GM23338 (cell line): ENCODE data around the gene ZC3H14. TPM values are rescaled to one million over a fixed set of nuclear protein-coding genes. Genes with fewer than 3 reads are reported as not detected.

Experiments used
- ATAC-seq: fragments of 200-7000 bp; cut with Tn5 transposase; 3 replicates; pipeline ENCODE4 v1.9.1; 2020
- DNase-seq: peaks from one replicate; pipeline ENCODE4 v3.0.0-alpha.2; 2015; ENCODE audit warnings: low spot score
- H2AFZ ChIP-seq: fragments of 200-600 bp; sonication (generic); 2 replicates; pipeline ENCODE4 v1.8.0; 2016; ENCODE audit warnings: antibody characterized with exemption, mild to moderate bottlenecking, moderate library complexity
- H3F3A ChIP-seq: fragments of 200-600 bp; sonication (generic); replicated peaks from 2 replicates; pipeline ENCODE4 v1.8.0; 2017; ENCODE audit warnings: antibody characterized with exemption, mixed run types, low read depth
- H3K27ac ChIP-seq: fragments of 200-600 bp; sonication (generic); 2 replicates; pipeline ENCODE4 v1.6.1; 2016; ENCODE audit warnings: low read depth
- H3K27me3 ChIP-seq: fragments of 200-600 bp; sonication (generic); 2 replicates; pipeline ENCODE4 v1.8.0; 2016; ENCODE audit warnings: mild to moderate bottlenecking, mixed run types, moderate library complexity; ENCODE audit not compliant: insufficient read depth
- H3K36me3 ChIP-seq: fragments of 200-600 bp; sonication (generic); 2 replicates; pipeline ENCODE4 v1.8.0; 2016; ENCODE audit warnings: mild to moderate bottlenecking; ENCODE audit not compliant: insufficient read depth
- H3K4me1 ChIP-seq: fragments of 200-600 bp; sonication (generic); 2 replicates; pipeline ENCODE4 v1.8.0; 2016; ENCODE audit warnings: mild to moderate bottlenecking, moderate library complexity; ENCODE audit not compliant: insufficient read depth
- H3K4me2 ChIP-seq: fragments of 200-600 bp; sonication (generic); 2 replicates; pipeline ENCODE4 v1.7.1; 2017; ENCODE audit warnings: mixed run types
- H3K4me3 ChIP-seq: fragments of 200-600 bp; sonication (generic); 2 replicates; pipeline ENCODE4 v1.6.1; 2016; ENCODE audit warnings: mixed run types
- H3K79me2 ChIP-seq: fragments of 200-600 bp; sonication (generic); replicated peaks from 2 replicates; pipeline ENCODE4 v1.8.0; 2017; ENCODE audit warnings: mild to moderate bottlenecking; ENCODE audit not compliant: insufficient read depth
- H3K9me2 ChIP-seq: fragments of 200-600 bp; sonication (generic); 2 replicates; pipeline ENCODE4 v1.8.0; 2017; ENCODE audit not compliant: insufficient read depth
- H4K20me1 ChIP-seq: fragments of 200-600 bp; sonication (generic); replicated peaks from 2 replicates; pipeline ENCODE4 v1.8.0; 2017; ENCODE audit warnings: mild to moderate bottlenecking; ENCODE audit not compliant: insufficient read depth
- H3K27ac Mint-ChIP-seq: 2 replicates; pipeline ENCODE4 v1.8.0; 2020; ENCODE audit warnings: inconsistent platforms, mild to moderate bottlenecking, moderate library complexity, mixed read lengths
- H3K27me3 Mint-ChIP-seq: 3 replicates; pipeline ENCODE4 v1.8.0; 2022; ENCODE audit warnings: low read depth, mild to moderate bottlenecking, moderate library complexity, mixed read lengths, inconsistent platforms; ENCODE audit not compliant: insufficient read depth, poor library complexity
- H3K36me3 Mint-ChIP-seq: 3 replicates; pipeline ENCODE4 v1.8.0; 2021; ENCODE audit warnings: low read depth, mild to moderate bottlenecking, inconsistent platforms, moderate library complexity, mixed read lengths
- H3K4me1 Mint-ChIP-seq: 3 replicates; pipeline ENCODE4 v1.8.0; 2020; ENCODE audit warnings: mild to moderate bottlenecking, inconsistent platforms, mixed read lengths
- H3K4me3 Mint-ChIP-seq: 3 replicates; pipeline ENCODE4 v1.8.0; 2021; ENCODE audit warnings: moderate library complexity, mild to moderate bottlenecking, inconsistent platforms, mixed read lengths
- H3K9me3 Mint-ChIP-seq: 3 replicates; pipeline ENCODE4 v1.8.0; 2020; ENCODE audit warnings: moderate library complexity, mild to moderate bottlenecking, inconsistent platforms, mixed read lengths
- CTCF ChIP-seq, 2 experiments: fragments of 200-600 bp in 1 of 2; sonication (generic) in 1 of 2; conservative IDR thresholded peaks; 2 replicates each; pipeline versions ENCODE4 v1.5.1 to v1.6.1; 2016 to 2017; ENCODE audit warnings: antibody characterized with exemption in 2 of 2, low read depth in 2 of 2, mild to moderate bottlenecking in 2 of 2, moderate library complexity in 1 of 2
- EZH2 ChIP-seq: fragments of 200-600 bp; sonication (generic); IDR thresholded peaks from one replicate; pipeline ENCODE4 v1.8.0; 2017; ENCODE audit warnings: antibody characterized with exemption, mild to moderate bottlenecking, low read depth; ENCODE audit not compliant: unreplicated experiment
- JUNB ChIP-seq: IDR thresholded peaks from one replicate; pipeline ENCODE4 v1.6.1; 2016; ENCODE audit warnings: antibody characterized with exemption; ENCODE audit not compliant: unreplicated experiment
- NANOG ChIP-seq: IDR thresholded peaks from 2 replicates; pipeline ENCODE4 v1.6.1; 2016; ENCODE audit warnings: antibody characterized with exemption, borderline replicate concordance
- POLR2AphosphoS5 ChIP-seq: IDR thresholded peaks from 2 replicates; pipeline ENCODE4 v1.6.1; 2016; ENCODE audit warnings: antibody characterized with exemption, low read depth
- ZNF331 ChIP-seq: fragments of 250-450 bp; sonication (Bioruptor Pico); IDR thresholded peaks from 2 replicates; pipeline ENCODE4 v1.5.0; 2020; ENCODE audit warnings: low read depth, mild to moderate bottlenecking, moderate library complexity
- polyA plus RNA-seq: library from polyadenylated mRNA; unstranded; fragments of >200 nt; fragmentation: Nextera tagmentation; extraction: Ambion mirVana; gene quantifications from 2 replicates; pipeline ENCODE4 v1.2.1, GENCODE V29; 2016
- total RNA-seq: library from RNA; depleted of rRNA; stranded (reverse); fragments of >200 nt; shearing (Covaris generic); gene quantifications from 2 replicates; pipeline ENCODE4 v1.2.3, GENCODE V29; 2014
- TF ChIP-seq, protein P1 (sequence below): IDR thresholded peaks from one replicate; pipeline ENCODE4 v1.6.1; 2018; ENCODE audit warnings: antibody characterized with exemption; ENCODE audit not compliant: unreplicated experiment

Gene ZC3H14
- total and polyA plus RNA-seq, 2 experiments from 2014 or later: 63.2 to 87.9 TPM

DNA sequence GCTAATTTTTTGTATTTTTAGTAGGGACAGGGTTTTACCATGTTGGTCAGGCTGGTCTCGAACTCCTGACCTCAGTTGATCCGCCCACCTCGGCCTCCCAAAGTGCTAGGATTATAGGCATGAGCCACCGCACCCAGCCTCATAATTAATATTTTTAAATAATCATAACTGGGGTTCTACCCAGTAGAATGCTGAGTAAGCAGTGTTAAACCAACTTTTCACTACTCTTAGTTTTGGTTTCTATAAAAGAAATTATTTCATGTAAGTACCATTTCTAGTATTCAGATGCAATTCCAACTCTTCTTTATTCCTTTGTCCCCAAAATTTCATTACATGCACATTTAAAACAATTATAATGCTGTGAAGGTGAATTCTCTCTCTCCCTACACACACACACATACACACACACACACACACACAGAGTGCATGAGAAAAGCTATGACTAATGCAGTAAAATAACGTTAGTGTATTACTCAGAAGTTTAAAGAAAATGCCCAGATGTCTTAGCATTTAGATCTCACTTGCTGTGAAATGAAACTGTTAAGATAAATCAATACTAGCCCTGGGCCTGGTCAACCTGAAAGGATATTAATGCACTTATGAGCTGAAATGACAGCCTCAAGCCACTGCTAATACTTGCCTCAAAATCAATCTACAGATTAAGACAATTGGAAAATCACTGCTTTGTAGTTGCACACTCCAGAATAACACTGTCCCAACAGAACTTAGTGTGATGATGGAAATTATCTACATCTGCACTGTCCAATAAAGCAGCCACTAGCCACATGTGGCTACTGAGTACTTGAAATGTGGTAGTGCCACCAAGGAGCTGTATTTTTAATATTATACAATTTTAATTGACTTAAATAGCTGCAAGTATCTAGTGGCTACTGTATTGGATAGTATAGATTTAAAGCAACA is 44.0 kb upstream of the ZC3H14 start:
- H3K4me1 ChIP-seq: no peaks in the 10 kb centered on the region
- no peaks in the 10 kb centered on the region for H3K27me3 ChIP-seq
- no peaks in the 10 kb centered on the region for H3K9me2 ChIP-seq
- 0 out of 2 replicates have a peak, but pooled peaks cover 3% of the 10 kb centered on the region for H3K79me2 ChIP-seq
- H3K4me1 Mint-ChIP-seq: no peaks in the 10 kb centered on the region
- DNase-seq (no peak), ATAC-seq (no peak)
- no peaks in the 10 kb centered on the region for H3K36me3 ChIP-seq
- no peaks in the 10 kb centered on the region for H3K9me3 Mint-ChIP-seq
- no peaks in the 10 kb centered on the region for H3K36me3 Mint-ChIP-seq
- no peak overlapping the region for H3K4me2 ChIP-seq
- no peak overlapping the region for H3K27ac Mint-ChIP-seq
- no peak overlapping the region for H2AFZ ChIP-seq
- peaks cover 3% of the 10 kb centered on the region for H4K20me1 ChIP-seq
- no peak overlapping the region for H3K4me3 Mint-ChIP-seq
- H3F3A ChIP-seq: no peaks in the 10 kb centered on the region
- TF ChIP-seq POLR2AphosphoS5 (no peak), ZNF331 (CRISPR knock-in tag) (no peak), JUNB (no peak), NANOG (no peak), CTCF (conservative IDR thresholded peaks at IDR 0.05; ENCODE audit: low read depth in 2 of 2) (no peak), EZH2 (no peak)
- TF ChIP-seq, protein P1, sequence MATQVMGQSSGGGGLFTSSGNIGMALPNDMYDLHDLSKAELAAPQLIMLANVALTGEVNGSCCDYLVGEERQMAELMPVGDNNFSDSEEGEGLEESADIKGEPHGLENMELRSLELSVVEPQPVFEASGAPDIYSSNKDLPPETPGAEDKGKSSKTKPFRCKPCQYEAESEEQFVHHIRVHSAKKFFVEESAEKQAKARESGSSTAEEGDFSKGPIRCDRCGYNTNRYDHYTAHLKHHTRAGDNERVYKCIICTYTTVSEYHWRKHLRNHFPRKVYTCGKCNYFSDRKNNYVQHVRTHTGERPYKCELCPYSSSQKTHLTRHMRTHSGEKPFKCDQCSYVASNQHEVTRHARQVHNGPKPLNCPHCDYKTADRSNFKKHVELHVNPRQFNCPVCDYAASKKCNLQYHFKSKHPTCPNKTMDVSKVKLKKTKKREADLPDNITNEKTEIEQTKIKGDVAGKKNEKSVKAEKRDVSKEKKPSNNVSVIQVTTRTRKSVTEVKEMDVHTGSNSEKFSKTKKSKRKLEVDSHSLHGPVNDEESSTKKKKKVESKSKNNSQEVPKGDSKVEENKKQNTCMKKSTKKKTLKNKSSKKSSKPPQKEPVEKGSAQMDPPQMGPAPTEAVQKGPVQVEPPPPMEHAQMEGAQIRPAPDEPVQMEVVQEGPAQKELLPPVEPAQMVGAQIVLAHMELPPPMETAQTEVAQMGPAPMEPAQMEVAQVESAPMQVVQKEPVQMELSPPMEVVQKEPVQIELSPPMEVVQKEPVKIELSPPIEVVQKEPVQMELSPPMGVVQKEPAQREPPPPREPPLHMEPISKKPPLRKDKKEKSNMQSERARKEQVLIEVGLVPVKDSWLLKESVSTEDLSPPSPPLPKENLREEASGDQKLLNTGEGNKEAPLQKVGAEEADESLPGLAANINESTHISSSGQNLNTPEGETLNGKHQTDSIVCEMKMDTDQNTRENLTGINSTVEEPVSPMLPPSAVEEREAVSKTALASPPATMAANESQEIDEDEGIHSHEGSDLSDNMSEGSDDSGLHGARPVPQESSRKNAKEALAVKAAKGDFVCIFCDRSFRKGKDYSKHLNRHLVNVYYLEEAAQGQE: no peak
- H3K27ac ChIP-seq: no peak overlapping the region
- no peak overlapping the region for H3K4me3 ChIP-seq
- H3K27me3 Mint-ChIP-seq: peaks cover 2% of the 10 kb centered on the region

GRCh38 chr14:88519907-88520306 is 42.9 kb upstream of the ZC3H14 start:
- TF ChIP-seq POLR2AphosphoS5 (no peak), ZNF331 (CRISPR knock-in tag) (no peak)
- Histone ChIP-seq H3K4me1 (no peaks in the 10 kb centered on the region), H2AFZ (no peak overlapping the region), H3K4me3 (no peak overlapping the region), H3K79me2 (0 out of 2 replicates have a peak, but pooled peaks cover 7% of the 10 kb centered on the region), H3K36me3 (no peaks in the 10 kb centered on the region), H3K27ac (no peak overlapping the region), H3K27me3 (no peaks in the 10 kb centered on the region), H3K9me2 (no peaks in the 10 kb centered on the region), H4K20me1 (peaks cover 2% of the 10 kb centered on the region), H3F3A (no peaks in the 10 kb centered on the region), H3K4me2 (no peak overlapping the region)
- H3K4me3 Mint-ChIP-seq: no peak overlapping the region
- no peaks in the 10 kb centered on the region for H3K4me1 Mint-ChIP-seq
- H3K27me3 Mint-ChIP-seq: peaks cover 2% of the 10 kb centered on the region
- DNase-seq: no peak
- ATAC-seq: no peak
- no peaks in the 10 kb centered on the region for H3K9me3 Mint-ChIP-seq
- no peaks in the 10 kb centered on the region for H3K36me3 Mint-ChIP-seq
- no peak overlapping the region for H3K27ac Mint-ChIP-seq
